HFFc6 (cell line): Measurements from ENCODE around the gene MT1M. TPM values are rescaled to one million over a fixed set of nuclear protein-coding genes. Genes with fewer than 3 reads are reported as not detected.

Experiments
- DNase-seq: peaks from one replicate; pipeline ENCODE4 v3.0.0-alpha.2; 2018
- H3K27ac Mint-ChIP-seq: 2 replicates; pipeline ENCODE4 v1.8.0; 2020; ENCODE audit warnings: mild to moderate bottlenecking, mixed read lengths
- H3K27me3 Mint-ChIP-seq: 2 replicates; pipeline ENCODE4 v1.8.0; 2021; ENCODE audit warnings: mild to moderate bottlenecking, moderate library complexity, mixed read lengths; ENCODE audit not compliant: insufficient read depth
- H3K36me3 Mint-ChIP-seq: 2 replicates; pipeline ENCODE4 v1.8.0; 2021; ENCODE audit warnings: low read depth, mixed read lengths
- H3K4me1 Mint-ChIP-seq: 2 replicates; pipeline ENCODE4 v1.8.0; 2020; ENCODE audit warnings: low read depth, mixed read lengths
- H3K4me3 Mint-ChIP-seq: 2 replicates; pipeline ENCODE4 v1.8.0; 2020; ENCODE audit warnings: mild to moderate bottlenecking, moderate library complexity, mixed read lengths
- H3K9me3 Mint-ChIP-seq: 2 replicates; pipeline ENCODE4 v1.8.0; 2020; ENCODE audit warnings: mild to moderate bottlenecking, mixed read lengths
- total RNA-seq, 6 experiments: library from RNA; stranded (reverse); fragmentation: NEBNext Ultra II Directional; extraction: Animal tissue kit (Norgen Biotek cat#: 25700); gene quantifications; 2 replicates in 1 of 6; 3 replicates in 5 of 6; pipeline ENCODE4 v1.2.3, GENCODE V29; 2021
- TF ChIP-seq, protein P1 (sequence below): fragments of 200-600 bp; sonication (generic); IDR thresholded peaks from 2 replicates; pipeline ENCODE4 v1.5.0; 2021; ENCODE audit warnings: antibody characterized with exemption, mild to moderate bottlenecking

Gene MT1M
- total RNA-seq, 6 experiments from 2014 or later, result 0.21 to 0.41 (median 0.28) TPM; not detected in 1

- Mint-ChIP-seq H3K9me3 (no peaks in the 10 kb centered on the region), H3K27me3 (no peaks in the 10 kb centered on the region; the same call in none of the 2 replicates), H3K36me3 (peaks cover under 1% of the 10 kb centered on the region; the same call in 1 of the 2 replicates), H3K27ac (peak overlapping the region; percentile 87), H3K4me1 (peaks cover 71% of the 10 kb centered on the region), H3K4me3 (peak overlapping the region; percentile 20; the same call in 1 of the 2 replicates)
- DNase-seq, result peak; percentile 60
- TF ChIP-seq, protein P1, sequence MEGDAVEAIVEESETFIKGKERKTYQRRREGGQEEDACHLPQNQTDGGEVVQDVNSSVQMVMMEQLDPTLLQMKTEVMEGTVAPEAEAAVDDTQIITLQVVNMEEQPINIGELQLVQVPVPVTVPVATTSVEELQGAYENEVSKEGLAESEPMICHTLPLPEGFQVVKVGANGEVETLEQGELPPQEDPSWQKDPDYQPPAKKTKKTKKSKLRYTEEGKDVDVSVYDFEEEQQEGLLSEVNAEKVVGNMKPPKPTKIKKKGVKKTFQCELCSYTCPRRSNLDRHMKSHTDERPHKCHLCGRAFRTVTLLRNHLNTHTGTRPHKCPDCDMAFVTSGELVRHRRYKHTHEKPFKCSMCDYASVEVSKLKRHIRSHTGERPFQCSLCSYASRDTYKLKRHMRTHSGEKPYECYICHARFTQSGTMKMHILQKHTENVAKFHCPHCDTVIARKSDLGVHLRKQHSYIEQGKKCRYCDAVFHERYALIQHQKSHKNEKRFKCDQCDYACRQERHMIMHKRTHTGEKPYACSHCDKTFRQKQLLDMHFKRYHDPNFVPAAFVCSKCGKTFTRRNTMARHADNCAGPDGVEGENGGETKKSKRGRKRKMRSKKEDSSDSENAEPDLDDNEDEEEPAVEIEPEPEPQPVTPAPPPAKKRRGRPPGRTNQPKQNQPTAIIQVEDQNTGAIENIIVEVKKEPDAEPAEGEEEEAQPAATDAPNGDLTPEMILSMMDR, result no peak
Observed at GRCh38 chr16:56614549-56614991, 17.9 kb upstream of the MT1M start.

DNA sequence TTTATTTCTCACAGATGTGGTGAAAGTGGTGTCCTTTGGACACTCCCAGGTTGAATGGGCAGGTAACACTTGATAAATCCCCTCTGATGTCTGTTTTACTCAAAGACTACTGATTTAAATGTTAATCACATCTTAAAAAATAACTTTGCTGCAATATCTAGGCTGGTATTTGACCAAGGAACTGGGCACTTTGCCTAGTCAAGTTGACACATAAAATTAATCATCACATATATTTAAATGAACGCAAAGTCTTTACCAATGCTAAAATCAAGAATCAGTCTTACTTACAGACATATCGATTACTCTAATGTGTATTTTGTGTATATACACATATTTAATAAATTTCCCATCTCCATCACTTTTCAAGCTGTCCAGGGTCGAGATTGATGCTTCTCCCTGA lies 17.1 kb upstream of the MT1M start:
- Mint-ChIP-seq H3K36me3 (no peaks in the 10 kb centered on the region), H3K4me3 (no peak overlapping the region), H3K4me1 (peaks cover 65% of the 10 kb centered on the region), H3K27ac (peak overlapping the region; percentile 87), H3K9me3 (no peaks in the 10 kb centered on the region), H3K27me3 (no peaks in the 10 kb centered on the region; the same call in none of the 2 replicates)
- TF ChIP-seq, protein P1, result no peak
- no peak for DNase-seq

DNA sequence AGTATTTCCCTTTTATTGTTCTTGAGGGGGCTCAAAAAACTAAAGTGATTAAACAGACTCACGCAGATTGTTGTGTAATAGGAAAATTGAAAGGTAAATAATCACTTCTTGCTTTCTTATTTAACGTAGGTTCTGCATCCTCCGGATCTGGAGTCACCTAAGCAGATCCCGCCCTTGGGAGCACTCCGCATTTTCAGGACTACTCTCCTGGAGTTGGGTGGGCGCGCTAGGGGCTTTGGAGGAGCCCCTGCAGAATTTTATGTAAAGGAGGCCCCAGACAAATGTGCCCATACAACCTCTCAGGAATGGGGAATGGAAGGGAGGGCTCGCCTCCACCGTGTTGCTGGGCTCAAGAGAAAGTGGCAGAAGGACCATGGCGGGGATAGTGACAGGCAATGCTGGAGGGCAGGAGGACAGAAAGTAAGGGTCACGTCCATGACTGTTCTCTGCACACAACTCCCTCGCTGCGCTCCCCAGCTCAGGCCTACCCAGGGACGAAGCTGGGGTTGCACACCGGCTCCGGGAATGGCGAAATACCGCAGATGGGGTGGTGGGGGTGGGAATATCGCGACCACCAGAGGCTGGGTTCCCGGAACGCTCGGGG lies 15.7 kb upstream of the MT1M start:
- no peak overlapping the region for H3K4me3 Mint-ChIP-seq
- H3K27me3 Mint-ChIP-seq, result no peaks in the 10 kb centered on the region; the same call in none of the 2 replicates
- no peak overlapping the region for H3K27ac Mint-ChIP-seq
- peaks cover 52% of the 10 kb centered on the region for H3K4me1 Mint-ChIP-seq
- no peaks in the 10 kb centered on the region for H3K9me3 Mint-ChIP-seq
- TF ChIP-seq, protein P1, result no peak
- H3K36me3 Mint-ChIP-seq, result no peaks in the 10 kb centered on the region
- DNase-seq, result no peak

DNA sequence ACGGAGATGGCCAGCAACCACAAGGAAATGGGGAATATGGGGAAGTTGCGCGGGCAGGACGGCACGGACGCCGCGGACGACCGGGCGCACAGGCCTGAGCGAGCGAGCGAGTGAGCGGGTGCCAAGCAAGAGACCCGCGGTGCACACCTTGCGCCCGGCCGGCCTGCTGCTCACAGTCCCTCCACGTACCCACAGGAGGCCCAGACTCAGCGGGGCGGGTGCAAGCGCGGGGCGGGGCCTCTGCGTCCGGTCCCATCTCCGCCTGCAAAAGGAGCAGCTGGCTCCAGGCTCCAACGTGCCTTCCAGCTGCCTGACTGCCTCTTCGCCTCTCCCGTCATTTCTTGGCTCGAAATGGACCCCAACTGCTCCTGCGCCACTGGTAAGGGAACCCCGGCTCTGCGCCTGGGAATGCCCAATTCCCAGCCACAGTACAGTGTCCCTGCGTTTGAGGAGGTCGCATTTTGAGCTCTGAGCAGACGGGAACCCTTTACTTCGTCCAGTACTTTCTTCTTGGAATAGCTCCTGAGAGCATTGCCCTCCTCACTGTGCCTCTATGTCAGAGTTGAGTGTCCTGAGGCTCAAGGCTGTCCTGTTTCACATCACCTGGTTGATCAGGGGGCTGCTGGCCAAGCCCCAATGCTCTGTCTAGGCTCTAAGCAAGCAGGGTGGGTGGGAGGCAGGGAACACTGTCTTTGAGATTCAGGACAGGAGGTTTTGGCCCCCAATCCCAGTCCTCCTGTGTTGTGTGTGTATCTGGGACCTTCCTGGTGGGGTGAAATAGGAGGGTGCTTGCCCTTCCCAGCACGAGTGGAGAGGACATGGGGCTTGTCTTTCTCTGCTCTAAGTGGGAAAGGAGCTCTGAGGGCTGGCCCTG lies 15.0 kb upstream of the MT1M start:
- peak overlapping the region; percentile 83 for H3K4me3 Mint-ChIP-seq
- H3K27ac Mint-ChIP-seq, result no peak overlapping the region; the same call in 1 of the 2 replicates
- no peaks in the 10 kb centered on the region for H3K36me3 Mint-ChIP-seq
- H3K4me1 Mint-ChIP-seq, result peaks cover 47% of the 10 kb centered on the region
- TF ChIP-seq, protein P1, result no peak
- no peak for DNase-seq
- H3K9me3 Mint-ChIP-seq, result no peaks in the 10 kb centered on the region
- no peaks in the 10 kb centered on the region; the same call in none of the 2 replicates for H3K27me3 Mint-ChIP-seq

DNA sequence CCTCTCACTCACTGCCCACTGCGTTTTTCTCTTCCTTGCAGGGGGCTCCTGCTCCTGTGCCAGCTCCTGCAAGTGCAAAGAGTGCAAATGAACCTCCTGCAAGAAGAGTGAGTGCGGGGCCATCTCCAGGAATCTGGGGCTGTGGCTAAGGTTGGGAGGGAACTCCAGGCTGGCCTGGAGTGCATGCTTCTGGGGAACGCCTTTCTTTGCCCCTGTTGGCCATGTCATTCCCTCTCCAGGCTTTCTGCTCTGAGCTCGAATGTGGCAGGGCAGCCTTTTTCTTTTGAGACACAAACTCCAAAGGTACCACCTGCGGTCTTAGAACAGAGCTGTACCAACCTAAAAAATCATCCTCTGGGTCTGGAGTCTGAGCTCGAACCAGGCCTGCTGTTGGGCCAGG lies 14.3 kb upstream of the MT1M start:
- H3K36me3 Mint-ChIP-seq, result no peaks in the 10 kb centered on the region
- H3K4me1 Mint-ChIP-seq, result peaks cover 41% of the 10 kb centered on the region
- no peak overlapping the region; the same call in 1 of the 2 replicates for H3K27ac Mint-ChIP-seq
- TF ChIP-seq, protein P1, result no peak
- no peak for DNase-seq
- H3K27me3 Mint-ChIP-seq, result no peaks in the 10 kb centered on the region; the same call in none of the 2 replicates
- H3K4me3 Mint-ChIP-seq, result peak overlapping the region; percentile 83
- H3K9me3 Mint-ChIP-seq, result no peaks in the 10 kb centered on the region
